Uterus (tissue), 4 donors: Measurements from ENCODE around the gene ADSS1. TPM values are rescaled to one million over a fixed set of nuclear protein-coding genes. Genes with fewer than 3 reads are reported as not detected.

Source experiments
- DNase-seq, 2 donors: peaks; one replicate each; pipeline ENCODE4 v3.0.0-alpha.2; 2019 to 2020
- H3K27ac ChIP-seq, 2 donors: fragments of 200-600 bp; sonication (generic); 1 replicate in 1 of 2; 2 replicates in 1 of 2; pipeline ENCODE4 v1.5.1; 2016 to 2018
- H3K27me3 ChIP-seq, 2 donors: fragments of 200-600 bp; sonication (generic); one replicate each; pipeline ENCODE4 v1.5.1; 2018 to 2019; ENCODE audit warnings: control low read depth in 1 of 2
- H3K36me3 ChIP-seq, 2 donors: fragments of 200-600 bp; sonication (generic); one replicate each; pipeline ENCODE4 v1.5.1; 2019; ENCODE audit warnings: control low read depth in 1 of 2
- H3K4me1 ChIP-seq, 2 donors: fragments of 200-600 bp; sonication (generic); one replicate each; pipeline ENCODE4 v1.5.1; 2018 to 2019; ENCODE audit warnings: control low read depth in 1 of 2
- H3K4me3 ChIP-seq, 2 donors: fragments of 200-600 bp; sonication (generic); 1 replicate in 1 of 2; 2 replicates in 1 of 2; pipeline ENCODE4 v1.5.1; 2018 to 2019; ENCODE audit warnings: mild to moderate bottlenecking in 1 of 2
- H3K9me3 ChIP-seq, 2 donors: fragments of 200-600 bp; sonication (generic); one replicate each; pipeline ENCODE4 v1.5.1; 2019; ENCODE audit warnings: control low read depth in 1 of 2
- POLR2A ChIP-seq, 2 donors: fragments of 450-650 bp; IDR thresholded peaks; one replicate each; pipeline ENCODE4 v1.6.1; 2016; ENCODE audit warnings: antibody characterized with exemption in 2 of 2, mild to moderate bottlenecking in 1 of 2, moderate library complexity in 1 of 2
- intact Hi-C: fragments of 100-400 bp; cut with DNase I; formaldehyde crosslinking; loops from one replicate; pipeline ENCODE4 v1.15.1; 2023; ENCODE audit warnings: low total_unique reads
- total RNA-seq, 4 donors: library from RNA; depleted of rRNA in 3 of 4; stranded (reverse); fragments of >200 nt in 3 of 4; gene quantifications; one replicate each; pipeline versions ENCODE4 v1.1.0 to v1.2.4, GENCODE V29; 2014 to 2023
- TF ChIP-seq, protein P1 (sequence below), 4 experiments: fragments of 200-600 bp in 2 of 4; fragments of 450-650 bp in 2 of 4; sonication (generic) in 2 of 4; IDR thresholded peaks; one replicate each; pipeline ENCODE4 v1.5.1; 2016 to 2019; ENCODE audit warnings: antibody characterized with exemption in 4 of 4, mild to moderate bottlenecking in 2 of 4, moderate library complexity in 1 of 4
- donor health status: DM: yes; HTN: yes; CAD: no.

ADSS1 gene
- total RNA-seq, 4 donors from 2014 or later, result 7.0 to 11.7 TPM; not detected in 2

- Histone ChIP-seq H3K36me3 (no peaks in the 10 kb centered on the region), H3K4me3 (no peak overlapping the region), H3K27ac (no peak overlapping the region), H3K9me3 (no peaks in the 10 kb centered on the region), H3K27me3 (no peaks in the 10 kb centered on the region), H3K4me1 (no peaks in the 10 kb centered on the region)
- intact Hi-C loops, result no loop called here
- TF ChIP-seq, protein P1, sequence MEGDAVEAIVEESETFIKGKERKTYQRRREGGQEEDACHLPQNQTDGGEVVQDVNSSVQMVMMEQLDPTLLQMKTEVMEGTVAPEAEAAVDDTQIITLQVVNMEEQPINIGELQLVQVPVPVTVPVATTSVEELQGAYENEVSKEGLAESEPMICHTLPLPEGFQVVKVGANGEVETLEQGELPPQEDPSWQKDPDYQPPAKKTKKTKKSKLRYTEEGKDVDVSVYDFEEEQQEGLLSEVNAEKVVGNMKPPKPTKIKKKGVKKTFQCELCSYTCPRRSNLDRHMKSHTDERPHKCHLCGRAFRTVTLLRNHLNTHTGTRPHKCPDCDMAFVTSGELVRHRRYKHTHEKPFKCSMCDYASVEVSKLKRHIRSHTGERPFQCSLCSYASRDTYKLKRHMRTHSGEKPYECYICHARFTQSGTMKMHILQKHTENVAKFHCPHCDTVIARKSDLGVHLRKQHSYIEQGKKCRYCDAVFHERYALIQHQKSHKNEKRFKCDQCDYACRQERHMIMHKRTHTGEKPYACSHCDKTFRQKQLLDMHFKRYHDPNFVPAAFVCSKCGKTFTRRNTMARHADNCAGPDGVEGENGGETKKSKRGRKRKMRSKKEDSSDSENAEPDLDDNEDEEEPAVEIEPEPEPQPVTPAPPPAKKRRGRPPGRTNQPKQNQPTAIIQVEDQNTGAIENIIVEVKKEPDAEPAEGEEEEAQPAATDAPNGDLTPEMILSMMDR (IDR thresholded peaks at IDR 0.05), result no peak
- TF ChIP-seq POLR2A (IDR thresholded peaks at IDR 0.05), result no peak
- no peak for DNase-seq
Observed at GRCh38 chr14:104739026-104739425, 15.0 kb downstream of the ADSS1 start.

DNA sequence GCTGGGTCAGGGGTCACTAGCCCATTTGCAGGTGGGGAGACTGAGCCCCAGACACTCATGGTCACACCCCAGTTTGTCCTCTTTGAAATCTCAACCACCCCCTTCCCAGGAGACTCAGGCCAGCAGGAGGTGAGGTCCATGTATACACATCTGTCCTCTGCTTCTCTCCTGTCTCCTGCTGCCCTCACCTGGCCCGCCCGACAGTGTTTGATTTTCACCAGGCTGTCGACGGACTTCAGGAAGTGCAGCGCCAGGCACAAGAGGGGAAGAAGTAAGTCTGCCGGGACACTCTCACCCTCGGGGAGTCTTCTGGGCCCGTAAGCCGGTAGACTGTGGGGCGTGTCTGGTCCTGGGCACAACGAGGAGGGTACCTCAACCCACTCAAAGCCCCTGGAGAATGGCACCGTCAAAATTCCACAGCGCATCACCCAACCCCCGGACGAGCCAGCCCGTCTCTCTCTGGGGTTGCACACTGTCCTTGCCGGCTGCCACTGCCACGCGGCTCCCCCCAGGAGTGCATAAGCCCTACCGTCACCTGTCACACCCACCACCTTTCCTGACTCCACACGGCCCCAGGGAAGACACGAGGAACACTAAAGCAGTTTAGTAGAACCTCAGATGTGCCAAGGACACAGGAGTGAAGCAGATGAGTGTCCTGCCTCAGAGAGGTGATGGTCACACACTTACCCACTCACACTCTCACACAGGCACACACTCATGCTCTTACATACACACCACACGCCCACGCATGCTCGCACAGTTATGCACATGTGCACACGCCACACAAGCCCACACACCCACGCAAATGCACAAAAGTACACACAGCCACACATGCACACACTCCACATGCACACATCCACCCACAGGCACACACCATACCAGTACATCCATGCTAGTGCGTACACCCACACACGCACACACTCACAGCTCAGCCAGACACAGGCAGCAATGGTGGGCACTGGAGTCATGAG is 15.8 kb downstream of the ADSS1 start:
- intact Hi-C loops, result no loop called here
- H3K4me1 ChIP-seq, result no peaks in the 10 kb centered on the region
- no peak for DNase-seq
- no peaks in the 10 kb centered on the region for H3K9me3 ChIP-seq
- no peaks in the 10 kb centered on the region for H3K36me3 ChIP-seq
- H3K4me3 ChIP-seq, result no peak overlapping the region
- no peaks in the 10 kb centered on the region for H3K27me3 ChIP-seq
- no peak overlapping the region for H3K27ac ChIP-seq
- no peak for TF ChIP-seq POLR2A (IDR thresholded peaks at IDR 0.05)
- TF ChIP-seq, protein P1 (IDR thresholded peaks at IDR 0.05), result no peak

DNA sequence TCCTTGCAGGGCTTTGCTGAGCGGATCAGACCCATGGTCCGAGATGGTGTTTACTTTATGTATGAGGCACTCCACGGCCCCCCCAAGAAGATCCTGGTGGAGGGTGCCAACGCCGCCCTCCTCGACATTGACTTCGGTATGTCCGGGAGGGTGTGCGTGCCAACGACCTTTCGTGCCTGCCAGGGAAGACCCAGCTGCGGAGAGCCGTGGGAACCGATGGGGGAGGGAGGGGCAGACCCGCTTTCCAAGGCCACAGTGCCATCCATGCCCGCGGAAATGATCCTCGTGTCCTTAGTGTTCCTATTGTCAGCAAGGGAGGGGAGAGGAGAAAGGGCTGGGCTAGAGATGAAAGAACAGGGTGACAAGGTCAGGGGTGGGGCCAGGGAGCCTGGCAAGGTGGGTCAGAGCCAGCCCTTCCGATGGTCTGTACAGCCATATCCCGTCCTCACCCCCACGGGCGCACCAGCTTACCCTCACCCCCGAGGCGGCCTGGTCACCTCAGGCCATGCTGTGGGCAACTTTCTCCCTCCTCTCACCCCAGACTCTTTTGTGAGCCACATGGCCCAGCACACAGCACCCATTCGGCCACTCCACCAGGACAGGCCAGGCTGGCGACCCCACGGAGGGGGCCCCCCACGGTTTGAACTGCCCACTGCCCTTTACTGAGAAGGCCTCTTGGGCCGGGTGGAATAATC is 17.2 kb downstream of the ADSS1 start:
- no peaks in the 10 kb centered on the region for H3K4me1 ChIP-seq
- TF ChIP-seq, protein P1 (IDR thresholded peaks at IDR 0.05), result no peak
- no peak for TF ChIP-seq POLR2A (IDR thresholded peaks at IDR 0.05)
- no peaks in the 10 kb centered on the region for H3K27me3 ChIP-seq
- DNase-seq, result no peak
- no peak overlapping the region for H3K4me3 ChIP-seq
- intact Hi-C loops, result no loop called here
- no peaks in the 10 kb centered on the region for H3K36me3 ChIP-seq
- no peaks in the 10 kb centered on the region for H3K9me3 ChIP-seq
- H3K27ac ChIP-seq, result no peak overlapping the region

DNA sequence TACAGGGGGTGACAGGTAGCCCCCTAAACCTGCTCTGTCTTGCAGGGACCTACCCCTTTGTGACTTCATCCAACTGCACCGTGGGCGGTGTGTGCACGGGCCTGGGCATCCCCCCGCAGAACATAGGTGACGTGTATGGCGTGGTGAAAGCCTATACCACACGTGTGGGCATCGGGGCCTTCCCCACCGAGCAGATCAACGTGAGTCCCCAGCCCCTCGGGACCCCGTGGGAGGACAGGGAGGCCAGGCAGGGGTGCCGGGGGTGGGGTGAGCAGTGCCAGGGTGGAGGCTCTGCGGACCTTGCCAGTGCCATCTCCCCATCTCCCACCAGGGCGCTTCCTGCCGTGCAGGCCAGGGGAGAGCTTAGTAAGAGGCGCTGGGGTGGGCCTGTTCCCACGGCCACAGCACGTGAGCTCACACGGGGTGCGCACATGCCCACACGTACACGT is 17.8 kb downstream of the ADSS1 start:
- Histone ChIP-seq H3K4me1 (no peaks in the 10 kb centered on the region), H3K4me3 (no peak overlapping the region), H3K36me3 (no peaks in the 10 kb centered on the region), H3K9me3 (no peaks in the 10 kb centered on the region), H3K27ac (no peak overlapping the region), H3K27me3 (no peaks in the 10 kb centered on the region)
- no peak for DNase-seq
- TF ChIP-seq, protein P1 (IDR thresholded peaks at IDR 0.05), result no peak
- TF ChIP-seq POLR2A (IDR thresholded peaks at IDR 0.05), result no peak
- intact Hi-C loops, result no loop called here
